GM19238 (cell line): ENCODE results near the gene HEATR5B.
"Not testable (repeated sequence)": the region's sequence is repeated elsewhere in the genome, so short reads cannot be mapped to it uniquely, and the experiment has no call there.

Experiments used
- DNase-seq: peaks from one replicate; pipeline ENCODE4 v3.0.0; 2011; ENCODE audit warnings: low spot score; ENCODE audit not compliant: insufficient read length

The HEATR5B gene

GRCh38 chr2:36982467-36982866 is 101.7 kb downstream of the HEATR5B start:
- DNase-seq: no peak

GRCh38 chr2:36981911-36982310 is 102.3 kb downstream of the HEATR5B start:
- no peak for DNase-seq

- DNase-seq: not testable (repeated sequence)
These were observed 105.2 kb downstream of the HEATR5B start for GRCh38 chr2:36979007-36979406.

- no peak for DNase-seq
These were observed 108.1 kb downstream of the HEATR5B start for GRCh38 chr2:36976065-36976464.

- no peak for DNase-seq
These were observed 108.9 kb downstream of the HEATR5B start for GRCh38 chr2:36975306-36975705.

- no peak for DNase-seq
These were observed 110.9 kb downstream of the HEATR5B start for GRCh38 chr2:36973320-36973719.

GRCh38 chr2:36971990-36972389 is 112.2 kb downstream of the HEATR5B start:
- DNase-seq: no peak

- no peak for DNase-seq
These were observed 116.8 kb downstream of the HEATR5B start for GRCh38 chr2:36967236-36967876.

GRCh38 chr2:36966370-36967235 is 117.6 kb downstream of the HEATR5B start, which contains the start of gene STRN:
Gene STRN (minus strand): TSS chr2:36966536. CDS start chr2:36966463, 73 bp downstream.
- DNase-seq: peak; percentile 94

- peak; percentile 31 for DNase-seq
These were observed 118.3 kb downstream of the HEATR5B start for GRCh38 chr2:36965751-36966369.

GRCh38 chr2:36965206-36965605 is 119.0 kb downstream of the HEATR5B start:
- no peak for DNase-seq

- DNase-seq: no peak
These were observed 119.6 kb downstream of the HEATR5B start for GRCh38 chr2:36964496-36965058.

- no peak for DNase-seq
These were observed 120.4 kb downstream of the HEATR5B start for GRCh38 chr2:36963734-36964133.

- DNase-seq: no peak
These were observed 121.1 kb downstream of the HEATR5B start for GRCh38 chr2:36963106-36963505.

- no peak for DNase-seq
These were observed 123.4 kb downstream of the HEATR5B start for GRCh38 chr2:36960773-36961172.

- no peak for DNase-seq
These were observed 124.0 kb downstream of the HEATR5B start for GRCh38 chr2:36960005-36960675.

- no peak for DNase-seq
These were observed 129.1 kb downstream of the HEATR5B start for GRCh38 chr2:36954977-36955607.

GRCh38 chr2:36952748-36953197 is 131.4 kb downstream of the HEATR5B start:
- DNase-seq: no peak

- DNase-seq: no peak
These were observed 132.6 kb downstream of the HEATR5B start for GRCh38 chr2:36951574-36951973.

GRCh38 chr2:36951027-36951518 is 133.1 kb downstream of the HEATR5B start:
- DNase-seq: no peak

- DNase-seq: no peak
These were observed 134.3 kb downstream of the HEATR5B start for GRCh38 chr2:36949845-36950244.
